Hepatocyte (in vitro differentiated cells): ENCODE data around the gene UQCRFS1. TPM values are rescaled to one million over a fixed set of nuclear protein-coding genes. Genes with fewer than 3 reads are reported as not detected.

Source experiments
- DNase-seq: peaks from one replicate; pipeline ENCODE4 v3.0.0-alpha.2; 2016; ENCODE audit warnings: low spot score
- H2AFZ ChIP-seq: fragments of 200-600 bp; sonication (generic); 2 replicates; pipeline ENCODE4 v1.6.0; 2016; ENCODE audit warnings: antibody characterized with exemption, mild to moderate bottlenecking
- H3K27ac ChIP-seq: fragments of 200-600 bp; sonication (generic); 2 replicates; pipeline ENCODE4 v1.5.1; 2016; ENCODE audit warnings: mild to moderate bottlenecking
- H3K27me3 ChIP-seq: fragments of 200-600 bp; sonication (generic); 2 replicates; pipeline ENCODE4 v1.6.1; 2016
- H3K36me3 ChIP-seq: fragments of 200-600 bp; sonication (generic); replicated peaks from 2 replicates; pipeline ENCODE4 v1.5.1; 2016; ENCODE audit warnings: low read depth; ENCODE audit not compliant: insufficient read depth
- H3K4me1 ChIP-seq: fragments of 200-600 bp; sonication (generic); 2 replicates; pipeline ENCODE4 v1.5.1; 2016; ENCODE audit warnings: mild to moderate bottlenecking, moderate library complexity; ENCODE audit not compliant: insufficient read depth
- H3K4me2 ChIP-seq: fragments of 200-600 bp; sonication (generic); 2 replicates; pipeline ENCODE4 v1.6.0; 2016
- H3K4me3 ChIP-seq: fragments of 200-600 bp; sonication (generic); 2 replicates; pipeline ENCODE4 v1.5.1; 2016; ENCODE audit warnings: mild to moderate bottlenecking
- H3K79me2 ChIP-seq: fragments of 200-600 bp; sonication (generic); 2 replicates; pipeline ENCODE4 v1.6.0; 2017; ENCODE audit warnings: mild to moderate bottlenecking
- H3K9me2 ChIP-seq: fragments of 200-600 bp; sonication (generic); replicated peaks from 2 replicates; pipeline ENCODE4 v1.6.0; 2017; ENCODE audit warnings: mild to moderate bottlenecking; ENCODE audit not compliant: insufficient read depth
- H3K9me3 ChIP-seq: fragments of 200-600 bp; sonication (generic); 2 replicates; pipeline ENCODE4 v1.5.1; 2016; ENCODE audit warnings: low read depth, mild to moderate bottlenecking
- H4K20me1 ChIP-seq: fragments of 200-600 bp; sonication (generic); 2 replicates; pipeline ENCODE4 v1.6.0; 2016; ENCODE audit warnings: mild to moderate bottlenecking; ENCODE audit not compliant: insufficient read depth, poor library complexity, severe bottlenecking
- EZH2 ChIP-seq: fragments of 200-600 bp; sonication (generic); IDR thresholded peaks from 2 replicates; pipeline ENCODE4 v1.6.1; 2016; ENCODE audit warnings: antibody characterized with exemption, mild to moderate bottlenecking, borderline replicate concordance
- EZH2phosphoT487 ChIP-seq: fragments of 200-600 bp; sonication (generic); IDR thresholded peaks from one replicate; pipeline ENCODE4 v1.6.1; 2018; ENCODE audit warnings: antibody characterized with exemption, mild to moderate bottlenecking, low read depth, moderate library complexity; ENCODE audit not compliant: unreplicated experiment, severe bottlenecking
- WGBS: methylation state at CpG from one replicate; pipeline ENCODE4 v1.1.6; 2016; ENCODE audit warnings: low lambda C conversion rate; ENCODE audit errors: missing lambda C conversion rate; 5-methylcytosine and 5-hydroxymethylcytosine counted together
- polyA plus RNA-seq: library from polyadenylated mRNA; unstranded; fragments of >200 nt; fragmentation: Nextera tagmentation; extraction: Ambion mirVana; gene quantifications from 2 replicates; pipeline ENCODE4 v1.2.1, GENCODE V29; 2016
- total RNA-seq: library from RNA; depleted of rRNA; stranded (reverse); fragments of >200 nt; gene quantifications from 2 replicates; pipeline ENCODE4 v1.2.3, GENCODE V29; 2014
- TF ChIP-seq, protein P1 (sequence below): fragments of 200-600 bp; sonication (generic); IDR thresholded peaks from 2 replicates; pipeline ENCODE4 v1.5.1; 2016; ENCODE audit warnings: antibody characterized with exemption, mild to moderate bottlenecking; ENCODE audit not compliant: poor library complexity

The UQCRFS1 gene
- total and polyA plus RNA-seq, 2 experiments from 2014 or later = 45.0 to 79.0 TPM

DNA sequence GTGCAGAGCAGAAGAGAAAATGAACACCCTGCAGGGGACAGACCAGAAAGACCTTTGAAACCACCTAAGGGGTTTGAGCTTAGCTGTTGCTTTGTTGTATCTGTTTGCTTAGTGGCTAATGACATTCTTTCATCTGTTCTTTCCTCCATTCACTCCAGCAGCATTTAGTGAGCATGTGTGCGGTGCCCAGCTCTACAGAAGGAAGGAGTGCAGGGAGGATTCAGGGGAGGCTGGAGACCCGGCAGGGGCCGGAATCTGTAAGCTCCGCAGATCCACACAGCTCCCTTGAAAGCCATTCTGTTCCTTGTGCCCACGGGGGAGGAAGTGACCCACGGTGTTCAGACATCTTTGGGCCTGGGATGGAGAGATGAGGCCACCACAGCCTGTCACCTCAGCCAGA is 27.5 kb downstream of the UQCRFS1 start:
- no peaks in the 10 kb centered on the region for H3K79me2 ChIP-seq
- H3K4me3 ChIP-seq = no peak overlapping the region
- H3K9me2 ChIP-seq = no peaks in the 10 kb centered on the region
- no peak for DNase-seq
- H3K36me3 ChIP-seq = no peaks in the 10 kb centered on the region
- no peak overlapping the region for H2AFZ ChIP-seq
- no peak overlapping the region for H3K4me2 ChIP-seq
- no peaks in the 10 kb centered on the region for H3K4me1 ChIP-seq
- H4K20me1 ChIP-seq = no peaks in the 10 kb centered on the region
- no peak overlapping the region for H3K27ac ChIP-seq
- H3K27me3 ChIP-seq = no peaks in the 10 kb centered on the region
- WGBS = 75% methylated on average over 6 of the region's 6 CpGs
- no peaks in the 10 kb centered on the region for H3K9me3 ChIP-seq
- TF ChIP-seq, protein P1, sequence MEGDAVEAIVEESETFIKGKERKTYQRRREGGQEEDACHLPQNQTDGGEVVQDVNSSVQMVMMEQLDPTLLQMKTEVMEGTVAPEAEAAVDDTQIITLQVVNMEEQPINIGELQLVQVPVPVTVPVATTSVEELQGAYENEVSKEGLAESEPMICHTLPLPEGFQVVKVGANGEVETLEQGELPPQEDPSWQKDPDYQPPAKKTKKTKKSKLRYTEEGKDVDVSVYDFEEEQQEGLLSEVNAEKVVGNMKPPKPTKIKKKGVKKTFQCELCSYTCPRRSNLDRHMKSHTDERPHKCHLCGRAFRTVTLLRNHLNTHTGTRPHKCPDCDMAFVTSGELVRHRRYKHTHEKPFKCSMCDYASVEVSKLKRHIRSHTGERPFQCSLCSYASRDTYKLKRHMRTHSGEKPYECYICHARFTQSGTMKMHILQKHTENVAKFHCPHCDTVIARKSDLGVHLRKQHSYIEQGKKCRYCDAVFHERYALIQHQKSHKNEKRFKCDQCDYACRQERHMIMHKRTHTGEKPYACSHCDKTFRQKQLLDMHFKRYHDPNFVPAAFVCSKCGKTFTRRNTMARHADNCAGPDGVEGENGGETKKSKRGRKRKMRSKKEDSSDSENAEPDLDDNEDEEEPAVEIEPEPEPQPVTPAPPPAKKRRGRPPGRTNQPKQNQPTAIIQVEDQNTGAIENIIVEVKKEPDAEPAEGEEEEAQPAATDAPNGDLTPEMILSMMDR = no peak
- no peak for TF ChIP-seq EZH2
- TF ChIP-seq EZH2phosphoT487 = no peak

DNA sequence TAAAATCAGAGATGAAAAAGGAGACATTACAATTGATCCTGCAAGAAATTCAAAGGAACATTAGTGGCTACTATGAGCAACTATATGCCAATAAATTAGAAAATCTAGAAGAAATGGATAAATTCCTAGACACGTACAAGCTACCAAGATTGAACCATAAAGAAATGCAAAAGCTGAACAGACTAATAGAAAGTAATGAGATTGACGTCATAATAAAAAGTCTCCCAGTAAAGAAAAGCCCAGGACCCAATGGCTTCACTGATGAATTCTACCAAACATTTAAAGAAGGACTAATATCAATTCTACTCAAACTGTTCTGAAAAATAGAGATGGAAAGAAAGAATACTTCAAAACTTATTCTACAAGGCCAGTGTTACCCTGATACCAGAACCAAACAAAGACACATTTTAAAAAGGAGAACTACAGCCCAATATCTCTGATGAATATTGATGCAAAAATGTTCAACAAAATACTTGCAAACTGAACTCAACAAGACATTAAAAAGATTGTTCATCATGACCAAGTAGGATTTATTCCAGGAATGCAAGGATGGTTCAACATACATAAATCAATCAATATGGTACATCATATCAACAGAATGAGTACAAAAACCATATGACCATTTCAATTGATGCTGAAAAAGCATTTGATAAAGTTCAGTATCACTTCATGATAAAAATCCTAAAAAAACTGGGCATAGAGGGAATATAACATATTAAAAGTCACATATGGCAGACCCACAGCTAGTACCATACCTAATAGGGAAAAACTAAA is 35.8 kb downstream of the UQCRFS1 start:
- Histone ChIP-seq H3K4me3 (no peak overlapping the region), H3K79me2 (no peaks in the 10 kb centered on the region), H4K20me1 (no peaks in the 10 kb centered on the region), H3K27me3 (no peaks in the 10 kb centered on the region), H3K4me2 (no peak overlapping the region), H3K9me2 (no peaks in the 10 kb centered on the region), H3K27ac (no peak overlapping the region), H3K4me1 (no peaks in the 10 kb centered on the region), H3K9me3 (peaks cover 7% of the 10 kb centered on the region), H3K36me3 (no peaks in the 10 kb centered on the region), H2AFZ (no peak overlapping the region)
- DNase-seq = no peak
- TF ChIP-seq EZH2 = no peak
- no peak for TF ChIP-seq EZH2phosphoT487
- TF ChIP-seq, protein P1 = no peak
- 74% methylated on average over 2 of the region's 2 CpGs for WGBS

DNA sequence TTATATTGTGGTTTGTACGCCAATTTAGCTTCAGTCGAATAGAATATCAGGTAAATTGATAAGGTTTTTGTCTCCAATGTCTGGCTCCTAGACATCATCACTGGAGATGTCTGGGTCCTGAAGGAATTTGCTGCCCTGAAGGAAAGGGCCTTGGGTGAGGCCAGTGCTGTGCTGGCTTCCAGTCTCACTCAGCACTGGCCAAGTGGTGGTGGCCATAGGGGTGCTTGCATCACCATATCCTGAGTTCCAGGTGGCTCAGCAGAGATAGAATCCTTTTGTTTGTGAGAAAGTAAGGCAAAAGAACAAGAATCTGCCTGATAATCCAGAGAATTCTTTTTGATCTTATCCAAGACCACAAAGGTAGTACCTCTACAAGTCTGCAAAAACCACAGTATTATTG is 39.1 kb downstream of the UQCRFS1 start:
- Histone ChIP-seq H3K9me3 (peaks cover 7% of the 10 kb centered on the region), H3K4me2 (no peak overlapping the region), H3K79me2 (no peaks in the 10 kb centered on the region), H3K27ac (no peak overlapping the region), H4K20me1 (no peaks in the 10 kb centered on the region), H3K36me3 (no peaks in the 10 kb centered on the region), H2AFZ (no peak overlapping the region), H3K4me3 (no peak overlapping the region), H3K4me1 (no peaks in the 10 kb centered on the region), H3K27me3 (no peaks in the 10 kb centered on the region), H3K9me2 (no peaks in the 10 kb centered on the region)
- WGBS = 58% methylated on average over 2 of the region's 2 CpGs
- DNase-seq = no peak
- TF ChIP-seq, protein P1 = no peak
- no peak for TF ChIP-seq EZH2
- TF ChIP-seq EZH2phosphoT487 = no peak
